ENCODE data around the gene UGT1A6. TPM values are rescaled to one million over a fixed set of nuclear protein-coding genes. Genes with fewer than 3 reads are reported as not detected.
"Not testable (repeated sequence)": the region's sequence is repeated elsewhere in the genome, so short reads cannot be mapped to it uniquely, and the experiment has no call there.

Gene UGT1A6
- total and polyA plus RNA-seq, 2 of the 4 experiments (the other 2 are of a cell fraction): not detected

- H4K20me1 ChIP-seq (ENCODE audit: insufficient read depth, low read length); H3K4ac ChIP-seq (ENCODE audit: low read depth, low read length); H3K23ac ChIP-seq (ENCODE audit: low read depth, low read length); H4K5ac ChIP-seq (ENCODE audit: low read depth, low read length); H2AFZ ChIP-seq (replicated peaks; ENCODE audit: low read length, poor library complexity); H4K8ac ChIP-seq (ENCODE audit: low read depth in 2 of 2, low read length in 2 of 2); H2AK9ac ChIP-seq (replicated peaks; ENCODE audit: low read depth, low read length, poor library complexity); in situ Hi-C loops (cut with MboI; ENCODE audit: low sequenced_read_pairs); H3K27me3 ChIP-seq (ENCODE audit: control insufficient read depth, insufficient read depth, low read length); dilution Hi-C loops (cut with HindIII; ENCODE audit: low sequenced_read_pairs, unreplicated experiment); H3K4me1 ChIP-seq (ENCODE audit: control insufficient read depth, insufficient read depth, low read length); H3K36me3 ChIP-seq (ENCODE audit: control insufficient read depth, insufficient read depth, low read length); intact Hi-C loops (cut with micrococcal nuclease); H3K9me3 ChIP-seq (ENCODE audit: control insufficient read depth, insufficient read depth, low read length); H3K14ac ChIP-seq (replicated peaks; ENCODE audit: low read depth, low read length); H2BK20ac ChIP-seq (ENCODE audit: low read depth, low read length); H2AK5ac ChIP-seq (ENCODE audit: low read depth, low read length); H3K9me1 ChIP-seq (ENCODE audit: insufficient read depth, low read length); H3K79me1 ChIP-seq (ENCODE audit: low read depth in 1 of 2, low read length in 2 of 2); H3K56ac ChIP-seq (ENCODE audit: extremely low read depth, insufficient read depth, low read length); ATAC-seq (ENCODE audit: low read depth); H3K4me3 ChIP-seq (ENCODE audit: insufficient read depth, low read depth, low read length); CTCF ChIA-PET; H3K27ac ChIP-seq (ENCODE audit: insufficient read depth, low read length); H2BK120ac ChIP-seq (ENCODE audit: low read depth, low read length); DNase-seq; BruUV-seq (replicated peaks); H3K4me2 ChIP-seq (ENCODE audit: low read depth, low read length); H2BK15ac ChIP-seq (ENCODE audit: low read depth, low read length); H3K9ac ChIP-seq (ENCODE audit: low read depth, low read length); H2BK5ac ChIP-seq (ENCODE audit: low read depth, low read length, poor library complexity, severe bottlenecking); H3K18ac ChIP-seq (ENCODE audit: low read depth, low read length); POLR2A ChIA-PET (ENCODE audit: unreplicated experiment); H4K91ac ChIP-seq (ENCODE audit: insufficient read depth, low read depth, low read length): not testable (repeated sequence)
- 67% methylated on average over 1 of the region's 14 CpGs; no CpG with 5 or more reads in 1 of the 2 experiments for WGBS, 2 experiments (ENCODE audit: extremely low coverage in 2 of 2, insufficient read length in 1 of 2)
Measured at GRCh38 chr2:233736868-233737653, 44.4 kb downstream of the UGT1A6 start.

Data from IMR-90 (cell line).